Stimulated activated CD4-positive, alpha-beta T cell treated with anti-CD3 and anti-CD28 coated beads, Interleukin-2, amount 100 ng/mL, for 24 hours (primary cell): ENCODE results near the gene SF3A2.

Experiments used
- DNase-seq, 2 donors: peaks; one replicate each; pipeline ENCODE4 v3.0.0-alpha.2; 2020

The SF3A2 gene

DNA sequence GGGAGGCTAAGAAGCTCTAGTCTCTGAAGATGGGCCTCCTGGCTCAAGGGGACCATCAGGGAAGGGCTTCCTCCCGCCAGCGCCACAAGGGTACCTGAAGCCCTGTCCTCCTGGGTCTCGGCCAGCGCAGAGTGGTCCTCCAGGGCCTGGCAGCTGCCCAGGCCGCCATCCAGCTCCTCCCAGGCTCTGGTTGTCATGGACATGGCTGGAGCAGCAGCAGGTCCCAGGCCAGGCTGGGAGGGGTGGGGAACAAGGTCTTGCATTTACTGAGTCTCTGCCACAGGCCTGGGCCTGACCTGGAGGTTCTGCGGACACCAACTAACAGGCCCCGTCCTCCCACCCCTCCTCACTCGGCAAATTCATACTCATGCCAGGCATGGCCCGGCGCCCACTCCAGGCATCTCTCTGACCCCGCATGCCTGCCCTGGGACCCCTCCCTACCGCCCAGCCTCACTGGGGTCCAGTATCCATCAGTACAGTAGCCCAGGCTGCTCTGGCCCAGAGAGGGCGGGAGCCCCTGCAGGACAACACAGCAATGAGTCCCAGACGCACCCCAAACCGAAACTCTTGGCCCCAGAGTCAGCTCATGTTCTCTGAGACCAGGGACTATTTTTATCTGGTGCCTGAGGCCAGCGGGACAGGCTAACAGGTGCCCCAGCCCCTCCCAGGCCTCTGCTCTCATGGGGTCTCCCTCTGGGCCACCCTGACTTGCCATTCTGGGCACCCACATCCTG lies 18.7 kb downstream of the SF3A2 start:
- no peak for DNase-seq

DNA sequence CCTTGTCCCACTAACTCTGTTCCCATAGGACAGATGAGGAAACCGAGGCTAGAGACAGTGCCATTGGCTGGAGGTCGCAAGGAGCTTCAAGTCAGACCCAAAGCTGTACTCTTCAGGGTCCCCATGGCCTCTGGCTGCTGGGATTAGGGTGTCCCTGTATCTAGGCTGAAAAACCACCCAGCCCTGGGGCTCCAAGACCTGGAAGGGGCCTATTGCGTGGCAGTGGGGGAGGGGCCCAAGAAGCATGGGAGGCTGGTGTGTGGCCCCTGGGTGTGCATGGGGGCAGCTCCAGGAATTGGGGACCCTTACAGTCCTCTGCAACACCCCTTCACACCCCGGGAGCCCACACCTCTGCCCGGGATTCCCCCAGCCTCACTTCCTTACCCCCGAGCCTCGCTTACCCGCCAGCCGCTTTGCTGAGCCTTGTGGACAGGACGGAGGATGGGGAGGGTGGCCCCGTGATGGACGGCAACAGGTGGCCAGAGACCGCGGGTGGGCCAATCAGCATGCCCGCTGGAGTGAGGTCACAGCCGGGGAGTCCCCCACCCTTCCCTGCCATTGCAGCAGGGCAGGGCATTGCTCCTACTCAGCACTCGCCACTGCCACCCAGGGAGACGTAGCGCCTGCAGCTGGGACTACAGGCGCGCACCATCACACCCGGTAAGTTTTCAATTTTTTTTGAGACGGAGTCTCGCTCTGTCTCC lies 19.5 kb downstream of the SF3A2 start, which contains the start of gene JSRP1:
Gene JSRP1 (minus strand): TSS at position 436 of the 704 bp plus-strand sequence. CDS start 1,103 bp downstream, outside the sequence.
- DNase-seq, result no peak

DNA sequence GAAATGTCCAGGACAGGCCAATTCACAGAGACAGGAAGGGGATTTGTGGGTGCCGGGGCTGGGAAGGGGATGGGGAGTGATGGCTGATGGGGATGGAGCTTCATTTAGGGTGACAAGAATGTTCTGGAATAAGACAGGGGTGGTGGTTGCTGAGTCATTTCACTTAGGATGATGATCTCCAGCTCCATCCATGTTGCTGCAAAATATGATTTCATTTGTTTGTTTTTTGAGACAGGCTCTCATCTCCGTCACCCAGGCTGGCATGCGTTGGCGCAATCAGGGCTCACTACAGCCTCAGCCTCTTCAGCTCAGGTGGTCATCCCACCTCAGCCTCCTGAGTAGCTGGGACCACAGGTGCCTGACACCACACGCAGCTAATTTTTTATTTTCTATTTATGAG lies 22.7 kb downstream of the SF3A2 start:
- no peak for DNase-seq

DNA sequence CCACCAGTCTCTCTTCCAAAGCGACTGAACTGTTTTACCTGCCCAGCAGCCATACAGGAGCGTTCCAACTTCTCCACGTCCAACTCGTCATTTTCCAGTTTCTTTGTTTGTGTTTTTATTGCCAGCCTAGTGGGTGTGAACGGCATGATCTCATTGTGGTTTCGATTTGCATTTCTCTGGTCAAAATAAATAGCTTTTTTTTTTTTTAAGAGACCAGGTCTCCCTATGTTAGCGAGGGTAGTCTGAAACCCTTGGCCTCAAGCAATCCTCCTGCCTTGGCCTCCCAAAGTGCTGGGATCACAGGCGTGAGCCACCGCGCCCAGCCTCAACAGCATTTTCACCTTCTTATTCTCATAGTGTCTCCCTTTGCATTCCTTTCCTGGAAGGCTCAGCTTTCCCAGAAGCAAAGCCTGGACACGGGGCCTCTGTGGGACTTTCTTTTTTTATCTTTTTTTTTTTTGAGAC lies 23.7 kb downstream of the SF3A2 start:
- DNase-seq, result no peak

DNA sequence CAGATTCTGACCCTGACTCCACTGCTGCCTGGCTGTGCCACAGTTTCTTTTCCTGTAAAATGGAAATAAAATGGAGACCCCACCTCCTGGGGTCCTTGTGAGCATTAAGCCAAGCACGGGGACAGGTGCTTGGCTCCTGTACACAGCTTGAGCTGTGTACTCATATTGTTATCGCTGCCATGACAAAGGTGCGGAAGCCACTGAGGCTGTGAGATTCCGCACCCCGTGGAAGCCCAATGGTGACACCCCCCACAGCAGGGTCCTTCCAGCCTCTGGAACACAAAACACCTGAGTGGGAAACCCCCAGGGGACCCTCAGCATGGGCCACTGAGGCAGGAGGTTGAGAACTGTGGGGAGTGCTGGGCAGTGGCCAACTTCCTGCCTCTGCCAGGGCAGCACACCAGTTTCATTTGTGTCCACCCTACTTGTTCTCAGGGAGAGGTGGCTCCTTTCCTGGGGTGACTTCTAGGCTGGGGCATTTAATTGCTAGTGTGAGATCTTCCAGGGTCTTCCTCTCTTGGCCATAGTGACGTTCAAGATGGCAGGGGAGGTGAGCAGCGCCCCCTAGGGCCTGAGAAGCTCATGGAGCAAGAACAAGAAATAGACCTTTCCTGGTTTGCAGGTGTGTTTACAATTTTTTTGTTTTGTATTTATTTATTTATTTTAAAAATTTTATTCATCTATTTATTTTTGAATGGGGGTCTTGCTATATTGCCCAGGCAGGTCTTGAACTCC lies 25.0 kb downstream of the SF3A2 start:
- DNase-seq, result peak; percentile 67 to 73

DNA sequence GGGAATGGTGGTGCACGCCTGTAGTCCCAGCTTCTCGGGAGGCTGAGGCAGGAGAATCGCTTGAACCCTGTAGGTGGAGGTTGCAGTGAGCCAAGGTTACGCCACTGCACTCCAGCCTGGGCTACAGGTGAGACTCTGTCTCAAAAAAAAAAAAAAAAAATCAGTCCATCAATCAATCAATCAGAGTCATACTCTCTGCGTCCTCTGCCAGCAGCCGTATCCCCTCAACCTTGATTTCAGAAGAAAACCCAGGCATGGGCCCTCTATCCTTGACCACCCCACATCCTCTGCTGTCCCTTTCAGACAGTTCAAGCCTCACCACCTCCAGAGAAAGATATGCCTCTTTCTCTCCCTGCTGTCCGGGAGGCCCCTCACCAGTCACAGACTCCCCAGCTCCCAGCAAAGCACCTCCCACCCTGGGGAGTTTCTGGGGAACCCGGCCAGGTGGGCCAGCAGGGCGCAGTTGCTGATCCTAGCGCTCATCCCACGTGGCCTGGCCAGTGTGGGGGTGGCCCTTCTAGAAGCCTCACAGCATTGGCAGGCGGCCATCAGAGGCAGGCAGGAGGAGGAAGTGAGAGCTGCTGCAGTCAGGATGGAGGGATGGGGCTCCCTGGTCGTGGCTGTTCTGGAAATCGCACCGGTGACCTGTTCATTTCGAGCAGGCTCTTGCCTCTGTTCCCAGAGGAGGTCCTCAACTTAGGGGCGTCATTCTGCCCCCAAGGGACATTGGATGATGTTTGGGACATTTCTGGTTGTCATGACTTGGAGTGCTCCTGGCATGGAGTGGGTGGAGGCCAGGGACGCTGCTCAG lies 29.8 kb downstream of the SF3A2 start:
- peak in 1 of 2 donors; percentile 49 for DNase-seq

DNA sequence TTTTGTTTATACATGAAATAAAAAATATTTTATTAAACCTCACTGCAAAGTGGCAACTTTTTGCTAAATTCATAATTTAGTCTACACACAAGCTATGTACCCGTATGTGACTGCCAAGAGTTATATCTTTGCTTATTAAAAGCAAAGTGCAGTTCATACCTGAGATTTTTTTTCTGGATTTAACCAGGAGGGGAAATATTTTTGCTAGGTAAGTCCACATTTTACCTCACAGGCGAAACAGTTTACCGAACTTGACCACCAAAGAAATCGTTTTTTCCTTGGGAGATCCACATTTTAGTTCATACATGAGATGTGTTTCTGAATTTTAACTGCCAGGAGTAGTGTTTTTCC lies 31.8 kb downstream of the SF3A2 start:
- DNase-seq, result no peak

DNA sequence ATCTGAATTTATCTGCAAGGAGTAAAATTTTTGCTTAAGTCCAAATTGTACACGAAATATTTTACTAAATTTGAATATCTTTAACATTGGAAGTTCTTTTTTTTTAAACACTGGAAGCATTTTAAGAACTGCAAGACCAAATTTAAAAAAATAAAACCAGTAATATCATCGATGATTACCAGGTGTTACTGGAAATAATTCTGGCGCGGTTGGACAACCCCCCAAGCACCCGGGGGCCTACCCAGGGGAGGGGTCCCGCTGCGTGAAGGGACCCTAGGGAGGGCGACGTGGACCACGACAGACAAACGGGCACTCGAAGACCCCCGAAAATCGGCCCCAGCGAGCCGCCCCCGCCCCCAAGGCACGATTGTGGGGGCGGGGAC lies 32.2 kb downstream of the SF3A2 start:
- no peak for DNase-seq

DNA sequence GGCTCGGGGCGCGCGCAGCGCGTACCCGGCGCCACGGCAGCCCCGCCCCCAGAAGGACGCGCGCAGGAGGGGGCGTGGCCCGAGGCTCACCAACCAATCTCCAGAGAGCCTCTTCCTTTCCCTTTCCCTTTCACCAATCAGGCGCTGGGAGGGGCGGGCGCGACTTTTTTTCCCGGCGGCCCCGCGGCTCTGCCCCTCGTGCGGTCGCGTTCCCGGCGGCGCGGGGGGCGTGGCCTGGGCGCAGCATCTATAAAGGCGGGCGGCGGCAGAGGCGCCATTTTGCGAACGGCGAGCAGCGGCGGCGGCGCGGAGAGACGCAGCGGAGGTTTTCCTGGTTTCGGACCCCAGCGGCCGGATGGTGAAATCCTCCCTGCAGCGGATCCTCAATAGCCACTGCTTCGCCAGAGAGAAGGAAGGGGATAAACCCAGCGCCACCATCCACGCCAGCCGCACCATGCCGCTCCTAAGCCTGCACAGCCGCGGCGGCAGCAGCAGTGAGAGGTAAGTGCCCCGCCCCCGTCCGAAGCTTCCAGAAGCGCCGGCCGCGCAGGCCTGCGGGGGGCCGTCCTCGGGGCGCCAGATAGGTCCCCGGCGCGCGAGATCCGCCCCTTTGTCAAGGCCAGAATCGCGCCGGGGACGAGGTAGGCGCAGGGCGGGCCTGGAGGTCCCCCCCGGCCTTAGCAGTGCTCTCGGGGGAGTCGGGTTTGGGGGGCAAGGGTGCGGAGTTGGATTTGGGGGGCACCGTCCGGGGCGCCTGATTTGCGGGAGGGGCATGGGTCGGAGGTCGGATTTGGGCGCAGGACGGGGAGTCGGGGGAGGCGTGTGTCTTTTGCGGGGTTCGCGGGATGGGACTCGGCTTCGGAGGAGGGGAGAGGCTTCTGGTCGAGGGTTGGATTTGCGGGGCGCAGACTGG lies 32.9 kb downstream of the SF3A2 start:
- peak; percentile 99 for DNase-seq

DNA sequence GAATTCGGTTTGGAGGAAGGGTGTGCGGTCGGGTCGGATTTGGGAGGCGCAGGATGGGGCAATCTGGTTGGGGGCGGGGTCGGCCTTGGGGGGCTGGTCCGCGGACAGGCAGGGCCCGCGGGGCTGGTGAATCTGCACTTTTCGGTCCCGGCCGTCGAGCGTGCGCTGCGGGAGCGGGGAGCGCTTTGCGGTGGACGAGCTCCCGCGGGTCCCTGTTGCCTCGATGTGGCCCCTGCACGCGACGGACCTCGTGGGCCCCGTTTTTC lies 33.5 kb downstream of the SF3A2 start:
- peak; percentile 59 to 61 for DNase-seq

DNA sequence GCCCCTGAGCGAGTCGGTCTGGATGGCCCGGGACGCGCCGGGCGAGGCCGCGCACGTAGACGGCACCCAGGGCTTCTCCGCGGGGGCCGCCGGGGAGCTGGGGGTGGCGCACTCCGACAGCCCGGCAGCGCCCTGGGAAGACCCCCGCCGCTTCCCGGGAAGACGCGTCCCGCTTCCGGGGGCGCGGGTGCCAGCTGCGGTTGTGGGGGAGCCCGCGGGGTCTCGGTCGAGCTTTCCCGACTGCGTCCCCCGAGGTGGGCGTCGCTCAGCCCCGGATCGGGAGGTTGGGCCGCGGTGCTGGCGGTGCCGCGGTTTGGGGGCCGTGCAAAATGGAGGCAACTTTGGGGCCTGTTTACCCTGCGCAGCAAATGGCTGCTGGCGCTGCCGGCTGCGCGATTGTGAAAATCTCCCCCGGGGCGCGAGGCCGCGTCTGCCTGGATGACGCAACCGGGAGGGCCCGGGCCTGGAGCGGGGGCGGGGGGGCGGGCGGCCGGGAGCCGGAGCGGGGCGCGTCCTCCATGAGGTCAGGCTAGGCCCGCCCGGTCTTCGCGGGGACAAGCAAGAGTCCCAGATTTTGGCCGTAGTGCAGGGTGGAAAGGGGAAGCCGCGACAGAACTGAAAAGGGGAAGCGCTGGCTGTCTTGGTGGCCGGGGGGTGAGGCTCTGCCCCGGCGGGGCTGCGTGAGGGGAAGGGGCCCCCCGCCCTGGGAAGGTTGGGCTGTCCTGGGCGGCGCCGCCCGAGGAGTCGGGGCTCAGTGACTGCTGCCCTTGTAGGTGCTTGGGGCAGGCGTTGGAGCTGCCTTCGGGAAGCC lies 34.0 kb downstream of the SF3A2 start:
- DNase-seq, result peak; percentile 77 to 80

DNA sequence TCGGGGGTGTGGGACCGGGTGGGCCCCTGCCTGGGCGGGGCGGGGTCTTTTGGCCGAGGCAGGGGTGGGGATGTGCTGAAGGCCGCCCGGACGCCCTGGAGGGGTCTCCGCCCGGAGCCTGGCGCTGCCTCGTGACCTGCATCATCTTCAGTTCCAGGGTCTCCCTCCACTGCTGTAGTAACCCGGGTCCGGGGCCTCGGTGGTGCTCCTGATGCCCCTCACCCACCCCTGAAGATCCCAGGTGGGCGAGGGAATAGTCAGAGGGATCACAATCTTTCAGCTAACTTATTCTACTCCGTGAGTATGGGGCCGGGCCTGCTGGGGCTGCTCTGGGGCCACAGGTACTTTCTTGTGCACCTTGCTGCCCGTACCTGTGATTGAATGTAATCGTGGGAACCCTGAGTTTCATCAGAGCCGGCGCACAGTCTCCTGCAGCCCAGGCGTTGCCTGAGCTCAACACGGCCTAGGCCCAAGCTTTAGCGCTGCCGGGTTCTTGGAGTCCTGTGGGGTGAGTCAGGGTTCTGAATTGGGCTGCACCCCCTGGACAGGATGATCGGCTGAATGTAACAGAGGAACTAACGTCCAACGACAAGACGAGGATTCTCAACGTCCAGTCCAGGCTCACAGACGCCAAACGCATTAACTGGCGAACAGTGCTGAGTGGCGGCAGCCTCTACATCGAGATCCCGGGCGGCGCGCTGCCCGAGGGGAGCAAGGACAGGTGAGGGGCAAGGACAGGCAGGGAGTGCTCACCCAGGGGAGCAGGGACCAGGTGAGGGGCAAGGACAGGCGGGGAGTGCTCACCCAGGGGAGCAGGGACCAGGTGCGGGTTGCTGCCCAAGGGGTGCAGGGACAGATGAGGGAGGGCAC lies 34.8 kb downstream of the SF3A2 start:
- DNase-seq, result peak in 1 of 2 donors; percentile 37

DNA sequence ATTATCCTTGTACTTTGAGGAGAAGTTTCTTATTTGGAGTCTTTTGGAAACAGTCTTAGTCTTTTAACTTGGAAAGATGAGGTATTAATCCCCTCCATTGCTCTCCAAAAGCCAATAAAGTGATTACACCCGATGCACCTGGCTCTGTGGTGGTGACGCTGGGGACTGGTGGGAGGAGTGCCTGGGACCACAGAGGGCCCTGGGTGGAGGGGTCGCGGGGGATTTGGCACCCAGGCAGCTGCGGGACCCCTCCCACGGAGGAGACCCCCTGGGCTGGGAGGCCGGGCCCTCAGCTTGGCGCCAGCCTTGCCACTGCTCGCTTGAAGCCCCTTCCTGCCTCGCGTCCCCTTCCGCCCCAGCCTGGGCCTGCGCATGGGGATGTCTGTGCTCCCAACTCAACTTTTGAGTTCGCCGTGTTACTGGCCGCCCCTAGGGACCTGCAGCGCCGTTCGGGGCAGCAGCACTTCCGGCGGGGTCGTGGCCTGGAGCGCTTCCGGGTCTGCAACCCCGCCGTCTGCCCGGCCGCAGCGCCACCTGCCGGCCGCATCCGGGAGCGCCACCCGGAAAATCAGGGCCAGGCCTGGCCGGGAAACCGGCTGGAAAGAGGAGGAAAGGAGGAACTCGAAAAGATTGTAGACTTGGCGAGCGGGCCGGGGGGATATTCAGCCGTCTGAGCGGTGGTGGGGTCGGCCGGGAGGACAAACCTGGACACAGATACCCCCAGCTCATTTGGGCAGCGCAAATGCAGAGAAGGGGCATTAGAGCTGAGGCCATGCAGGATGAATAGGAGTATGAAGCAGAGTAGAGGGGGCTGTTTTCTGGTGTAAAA lies 36.9 kb downstream of the SF3A2 start:
- DNase-seq, result peak; percentile 82 to 83

DNA sequence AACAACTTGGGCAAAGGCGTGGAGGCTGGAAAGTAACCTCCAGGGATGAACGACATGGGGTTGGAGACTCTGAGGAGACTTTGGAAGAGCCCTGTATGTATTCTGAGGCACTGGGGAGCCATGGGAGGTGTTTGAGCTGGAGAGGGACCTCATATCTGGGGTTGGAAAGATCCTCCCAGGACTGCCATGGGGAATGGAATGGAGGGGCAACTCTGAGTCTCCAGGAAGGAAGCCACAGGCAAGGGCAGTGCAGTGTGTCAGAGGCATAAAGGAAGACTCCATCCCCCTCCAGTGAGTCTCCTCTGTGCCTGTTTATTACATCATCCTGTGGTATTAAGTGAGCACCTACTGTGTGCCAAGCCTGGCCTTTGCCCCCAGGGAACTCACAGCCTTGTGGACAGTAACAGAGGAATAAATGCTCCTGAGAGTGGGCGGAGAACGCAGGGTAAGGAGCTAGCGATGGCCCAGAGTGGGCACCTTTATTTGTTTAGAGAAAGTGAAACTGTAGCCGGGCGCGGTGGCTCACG lies 37.6 kb downstream of the SF3A2 start:
- DNase-seq, result no peak

DNA sequence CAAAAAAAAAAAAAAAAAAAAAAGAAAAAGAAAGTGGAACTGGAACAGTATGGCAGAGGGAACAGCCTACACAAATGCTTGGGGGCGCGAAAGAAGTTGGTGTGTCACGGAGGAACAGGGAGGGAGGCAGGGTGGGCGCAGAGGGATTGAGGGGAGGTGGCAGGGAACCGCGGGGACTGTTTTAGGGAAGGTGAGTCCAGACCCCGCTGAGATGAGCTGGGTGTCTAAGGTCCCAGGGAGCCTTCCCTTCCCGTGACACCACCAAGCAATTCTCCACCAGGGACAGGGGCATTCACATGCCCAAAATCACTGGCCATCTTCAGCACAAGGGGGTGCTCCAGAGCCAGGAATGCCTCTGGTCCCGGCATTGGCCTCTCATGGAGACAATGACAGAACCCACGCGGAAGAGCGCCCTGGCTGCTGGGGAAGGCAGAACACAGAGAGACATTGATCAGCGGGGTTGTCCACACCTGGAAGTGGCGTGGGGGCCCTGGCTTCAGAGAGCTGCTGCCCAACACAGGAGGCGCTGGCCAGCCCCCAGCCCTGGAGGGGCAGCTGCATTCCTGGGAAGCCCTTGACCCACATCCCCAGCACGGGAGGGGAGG lies 38.4 kb downstream of the SF3A2 start:
- peak; percentile 53 to 55 for DNase-seq

DNA sequence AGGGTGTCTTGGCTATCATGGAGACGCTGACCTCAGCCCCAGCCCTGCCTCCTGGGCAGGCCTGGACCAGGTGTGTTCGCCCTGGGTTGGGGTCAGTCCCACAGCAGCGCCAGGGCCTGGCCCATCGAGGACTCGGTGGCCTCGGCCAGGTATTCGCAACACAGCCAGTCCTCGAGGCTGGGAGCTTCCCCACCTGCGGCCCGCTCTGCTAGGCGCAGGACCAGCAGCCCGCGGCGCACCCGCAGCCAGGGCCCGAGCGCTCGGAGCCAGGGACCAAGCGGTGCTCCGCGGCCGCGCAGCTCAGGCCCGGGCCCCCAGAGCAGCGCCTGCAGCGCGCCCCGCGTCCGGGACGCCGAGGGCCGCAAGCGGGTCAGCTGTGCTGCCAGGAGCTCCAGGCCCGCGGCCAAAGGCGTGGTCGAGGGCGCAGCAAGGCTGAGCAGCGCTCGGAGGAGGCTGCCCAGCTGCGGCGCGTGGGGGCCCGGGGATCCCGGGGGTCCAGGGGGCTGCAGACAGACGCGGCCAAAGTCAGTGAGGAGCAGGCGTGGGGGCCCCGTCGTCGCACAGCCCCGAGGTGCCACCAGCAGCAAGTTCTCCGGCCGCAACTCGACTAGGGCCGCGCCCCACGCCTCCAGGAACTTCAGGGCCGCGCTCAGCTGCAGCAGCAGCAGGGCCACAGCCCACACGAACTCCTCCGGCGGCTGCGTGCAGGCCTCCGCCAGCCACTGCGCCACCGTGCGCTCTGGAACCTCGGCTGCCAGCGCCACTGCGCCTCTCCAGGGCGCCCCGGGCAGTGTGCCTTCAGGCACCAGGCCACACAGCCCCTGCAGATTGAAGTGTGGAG lies 39.2 kb downstream of the SF3A2 start:
- no peak for DNase-seq

DNA sequence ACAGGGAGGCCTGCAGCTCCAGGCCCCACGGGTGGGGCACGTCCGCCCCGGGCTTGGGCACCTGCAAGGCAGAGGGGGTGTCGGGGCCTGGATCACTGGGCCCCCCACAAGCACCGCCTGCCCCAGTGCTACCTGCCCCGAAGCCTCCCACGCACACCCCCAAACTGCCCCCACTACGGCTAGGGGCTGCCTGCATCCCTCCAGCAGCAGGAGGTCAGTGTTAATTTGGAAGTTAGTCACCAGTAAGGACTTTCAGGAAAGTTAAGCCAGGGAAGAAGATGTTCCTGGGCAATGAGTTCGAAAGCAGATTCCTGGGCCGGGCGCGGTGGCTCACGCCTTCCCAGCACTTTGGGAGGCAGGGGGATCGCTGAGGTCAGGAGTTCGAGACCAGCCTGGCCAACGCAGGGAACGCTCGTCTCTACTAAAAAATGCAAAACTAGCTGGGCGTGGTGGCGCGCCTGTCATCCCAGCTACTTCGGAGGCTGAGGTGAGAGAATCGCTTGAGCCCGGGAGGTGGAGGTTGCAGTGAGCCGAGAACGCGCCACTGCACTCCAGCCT lies 39.9 kb downstream of the SF3A2 start:
- no peak for DNase-seq
